EH (cell line): ENCODE data around the gene NKAIN1.
"Not testable (repeated sequence)": the region's sequence is repeated elsewhere in the genome, so short reads cannot be mapped to it uniquely, and the experiment has no call there.

Experiments used
- DNase-seq: peaks from one replicate; pipeline ENCODE4 v3.0.0-alpha.2; 2015; ENCODE audit warnings: low read depth

The NKAIN1 gene

DNA sequence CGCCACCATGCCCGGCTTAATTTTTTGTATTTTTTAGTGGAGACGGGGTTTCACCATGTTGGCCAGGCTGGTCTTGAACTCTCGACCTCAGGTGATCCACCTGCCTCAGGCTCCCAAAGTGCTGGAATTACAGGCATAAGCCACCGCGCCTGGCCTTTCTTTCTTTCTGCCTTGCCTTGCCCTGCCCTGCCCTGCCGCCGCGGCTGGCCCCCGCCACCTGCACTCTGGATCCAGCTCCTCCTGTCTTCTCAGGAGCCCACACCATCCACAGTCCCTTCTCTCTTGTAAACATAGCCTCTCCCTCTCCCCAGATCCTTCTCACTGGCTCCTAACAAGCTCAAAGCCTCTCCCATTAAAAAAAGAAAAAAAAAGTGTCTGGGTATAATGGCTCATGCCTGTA lies 44.4 kb downstream of the NKAIN1 start:
- not testable (repeated sequence) for DNase-seq

DNA sequence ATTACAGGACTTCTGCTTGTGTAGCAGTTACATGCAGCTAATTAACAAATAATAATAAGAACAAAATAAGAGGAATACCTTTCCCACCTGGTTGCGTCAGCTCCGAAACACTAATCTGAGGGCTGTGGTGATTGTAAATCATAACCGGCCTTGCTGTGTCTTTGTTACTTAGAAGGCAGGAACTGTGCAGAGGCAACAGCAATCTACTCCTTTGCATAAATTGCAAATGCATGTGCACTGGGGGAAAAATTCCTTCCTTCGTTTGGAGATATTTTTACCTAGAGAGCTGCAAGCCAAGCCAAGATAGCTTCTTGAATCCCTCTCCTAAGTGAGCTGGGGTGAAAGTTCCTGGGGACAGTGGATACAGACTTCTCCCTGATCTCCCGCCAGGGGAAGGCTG lies 46.0 kb downstream of the NKAIN1 start:
- no peak for DNase-seq

DNA sequence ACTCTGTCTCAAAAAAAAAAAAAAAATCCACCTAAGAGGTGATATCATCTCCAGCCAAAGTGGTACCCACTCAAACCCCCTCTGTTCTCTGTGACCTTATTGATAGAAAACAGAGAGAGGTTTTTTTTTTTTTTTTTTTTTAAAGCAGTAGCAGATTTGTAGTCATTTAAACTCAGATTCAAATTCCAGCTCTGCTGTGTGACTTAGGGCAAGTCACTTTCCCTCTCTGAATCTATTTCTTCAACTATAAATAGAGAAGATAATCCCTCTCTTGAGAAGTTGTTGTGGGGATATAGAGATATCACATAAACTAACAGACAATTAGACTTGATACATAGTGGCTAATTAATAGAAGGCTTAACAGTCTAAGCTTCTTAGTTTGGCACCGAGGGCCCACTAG lies 48.4 kb downstream of the NKAIN1 start:
- no peak for DNase-seq

DNA sequence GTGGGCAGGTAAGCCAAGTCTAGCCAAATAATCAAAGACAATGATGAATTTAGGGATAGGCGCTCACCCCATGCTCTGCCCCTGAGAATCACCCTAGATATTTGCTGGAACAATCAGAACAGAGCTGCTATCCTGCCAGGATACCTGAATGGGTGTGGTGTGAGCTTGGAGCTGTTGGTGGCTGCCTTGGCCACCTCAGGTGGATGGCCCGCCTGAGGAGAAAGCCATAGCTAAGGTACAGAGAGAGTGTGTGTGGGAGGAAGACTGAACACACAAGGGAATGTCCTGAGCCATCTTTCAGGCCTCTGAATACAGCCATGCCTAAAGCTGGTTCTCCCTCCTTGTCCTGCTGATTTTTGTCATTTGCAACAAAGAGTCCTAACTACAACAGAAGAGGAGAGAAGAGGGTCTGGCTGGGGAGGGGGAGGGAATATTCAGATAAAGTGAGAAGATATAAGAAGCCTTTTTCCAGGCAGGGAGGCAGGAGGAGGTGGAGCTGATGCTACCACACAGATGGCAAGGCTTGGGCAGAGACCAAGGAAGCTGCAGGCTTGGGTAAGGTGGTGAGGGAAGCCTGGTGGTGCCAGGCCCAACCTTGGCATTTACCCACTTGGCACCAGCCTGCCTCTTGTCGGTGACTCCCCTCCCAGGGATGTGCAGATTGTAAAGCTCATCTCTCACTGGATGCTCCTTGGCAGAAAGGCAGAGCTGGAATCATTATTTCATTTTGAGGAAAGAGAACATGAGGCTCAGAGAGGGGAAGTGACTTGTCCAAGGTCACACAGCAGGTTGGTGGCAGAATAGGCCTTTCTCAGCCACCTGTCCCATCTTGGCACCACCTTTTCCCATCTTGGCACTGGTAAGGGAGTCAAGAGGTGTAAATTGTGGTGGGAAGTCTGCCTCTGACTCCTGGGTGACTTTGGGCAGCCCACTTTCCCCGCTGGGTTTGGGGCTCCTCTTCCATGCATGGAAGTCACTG lies 49.7 kb downstream of the NKAIN1 start:
- no peak for DNase-seq

DNA sequence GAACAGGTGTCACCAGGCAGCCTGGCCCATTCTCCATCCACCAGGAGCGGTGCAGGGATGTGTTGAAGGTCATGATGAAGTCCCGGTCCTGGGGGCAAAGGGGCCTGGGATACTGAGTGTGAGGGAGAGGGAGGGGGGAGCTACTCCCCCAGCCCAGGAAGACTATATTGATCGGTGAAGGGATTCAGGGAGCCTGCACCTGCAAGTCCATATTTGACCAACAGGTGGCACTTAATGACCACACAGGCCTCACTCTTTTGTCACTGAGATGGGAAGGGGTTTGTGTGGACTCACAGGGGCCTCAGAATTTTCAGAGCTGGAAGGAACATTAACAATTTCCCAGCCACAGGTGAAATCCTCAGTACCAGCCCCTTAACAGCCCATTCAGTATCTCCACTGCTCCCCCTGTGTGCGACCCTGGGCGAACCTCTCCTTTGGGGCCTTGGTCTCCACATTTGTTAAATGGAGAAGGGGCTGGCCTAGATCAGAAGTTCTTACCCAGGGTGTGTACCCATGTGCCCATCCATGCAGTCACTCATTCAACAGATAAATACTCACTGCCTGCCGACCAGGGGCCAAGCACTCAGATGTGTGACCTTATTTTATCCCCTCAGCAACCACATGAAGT lies 55.6 kb downstream of the NKAIN1 start:
- DNase-seq = peak; percentile 33

DNA sequence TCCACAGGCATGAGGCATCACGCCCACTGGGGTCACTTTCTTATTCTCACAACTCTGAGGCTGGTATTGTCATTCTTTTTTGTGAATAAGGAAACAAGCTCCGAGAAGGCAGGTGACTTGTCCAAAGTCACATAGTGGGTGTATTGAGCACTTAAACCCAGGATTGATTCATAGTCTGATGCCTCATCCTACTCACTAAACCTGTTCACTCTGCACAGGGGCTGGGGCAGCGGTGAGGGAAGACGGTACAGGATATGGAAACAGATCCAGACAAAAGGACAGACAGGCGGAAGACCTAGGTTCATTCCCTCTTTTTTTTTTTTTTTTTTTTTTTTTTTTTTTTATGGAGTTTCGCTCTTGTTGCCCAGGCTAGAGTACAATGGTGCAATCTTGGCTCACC lies 56.6 kb downstream of the NKAIN1 start:
- no peak for DNase-seq

DNA sequence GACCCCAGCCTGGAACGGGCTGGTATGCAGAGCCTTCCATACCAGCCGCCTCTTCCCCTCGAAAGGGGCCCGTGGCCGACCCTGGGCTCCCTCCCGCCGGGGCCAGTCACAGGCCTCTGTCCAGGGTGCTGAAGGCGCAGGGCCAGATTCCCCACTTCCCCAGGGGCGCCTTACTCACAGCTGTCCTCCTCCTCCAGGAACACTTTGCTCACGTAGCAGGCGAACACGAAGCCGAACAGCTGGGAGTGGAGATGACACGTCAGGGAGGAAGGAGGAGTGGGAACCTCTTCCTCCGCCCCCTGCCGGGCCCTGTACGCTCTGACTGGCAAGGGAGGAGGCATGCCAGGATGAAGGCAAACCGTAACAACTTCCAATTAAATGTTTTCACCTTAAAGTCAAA lies 57.3 kb downstream of the NKAIN1 start:
- peak; percentile 94 for DNase-seq

DNA sequence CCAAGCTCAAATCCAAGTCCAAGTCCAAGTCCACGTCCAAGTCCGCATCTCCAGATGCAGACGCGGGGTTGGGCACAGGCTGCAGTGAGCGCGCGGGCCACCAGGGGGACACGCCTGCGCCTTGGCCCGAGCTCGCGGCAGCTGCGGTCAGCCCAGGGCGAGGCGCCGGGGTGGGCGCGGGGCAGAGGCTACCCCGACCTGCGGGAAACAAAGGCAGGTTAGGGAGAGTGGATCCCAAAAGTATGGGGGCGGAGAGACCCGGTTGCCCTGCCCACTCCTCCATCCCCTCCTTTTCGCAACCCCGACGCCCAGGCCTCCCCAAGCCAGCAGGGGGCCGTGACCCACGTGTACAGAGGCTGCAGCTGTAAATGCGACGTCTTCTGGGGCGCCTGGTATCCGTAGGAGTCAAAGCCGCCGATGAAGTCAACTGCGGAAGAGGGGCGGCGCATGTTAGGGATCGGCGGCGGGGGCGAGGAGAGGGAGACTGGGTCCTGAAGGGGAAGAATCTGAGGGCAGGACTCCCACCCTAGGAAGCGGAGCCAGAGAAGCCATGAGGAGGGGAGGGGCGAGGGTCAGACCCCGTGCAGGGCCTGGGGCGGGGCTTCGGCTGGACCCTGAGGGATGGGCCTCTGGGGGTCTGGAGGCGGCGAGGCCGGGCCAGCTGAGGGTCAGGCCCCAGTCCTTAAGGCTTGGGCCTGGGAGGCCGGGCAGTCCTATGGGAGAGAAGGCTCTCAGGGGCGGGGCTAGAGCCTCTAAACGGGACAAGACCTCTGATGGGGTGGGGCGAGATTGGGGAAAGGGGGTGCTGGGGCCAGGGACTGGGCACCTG lies 58.0 kb downstream of the NKAIN1 start:
- DNase-seq = peak; percentile 47

DNA sequence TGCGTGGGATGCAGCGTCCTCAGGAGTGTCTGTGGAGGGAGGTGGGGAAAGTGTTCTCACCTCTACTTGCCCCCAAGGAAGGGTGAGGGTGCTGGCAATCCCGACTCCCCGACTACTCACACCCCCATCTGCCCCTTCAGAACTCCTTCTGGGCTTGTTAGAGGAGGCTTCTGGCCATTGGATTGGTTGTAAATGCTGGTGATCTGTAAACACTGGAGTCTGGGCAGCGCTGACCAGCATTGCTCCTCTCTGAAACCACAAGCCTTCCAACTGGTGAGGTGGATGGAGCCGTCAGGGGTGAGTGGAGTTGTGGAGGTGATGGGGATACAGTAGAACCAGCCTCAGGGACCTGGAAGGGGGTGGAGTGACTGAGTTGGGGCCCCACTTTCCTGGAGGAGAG lies 59.3 kb downstream of the NKAIN1 start:
- DNase-seq = no peak

DNA sequence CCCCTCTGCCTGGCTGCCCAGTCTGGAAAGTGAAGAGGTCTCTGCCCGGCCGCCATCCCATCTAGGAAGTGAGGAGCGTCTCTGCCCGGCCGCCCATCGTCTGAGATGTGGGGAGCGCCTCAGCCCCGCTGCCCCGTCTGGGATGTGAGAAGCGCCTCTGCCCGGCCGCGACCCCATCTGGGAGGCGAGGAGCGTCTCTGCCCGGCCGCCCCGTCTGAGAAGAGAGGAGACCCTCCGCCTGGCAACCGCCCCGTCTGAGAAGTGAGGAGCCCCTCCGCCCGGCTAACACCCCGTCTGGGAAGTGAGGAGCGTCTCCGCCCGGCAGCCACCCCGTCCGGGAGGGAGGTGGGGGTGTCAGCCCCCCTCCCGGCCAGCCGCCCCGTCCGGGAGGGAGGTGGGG lies 63.4 kb downstream of the NKAIN1 start:
- DNase-seq = not testable (repeated sequence)

DNA sequence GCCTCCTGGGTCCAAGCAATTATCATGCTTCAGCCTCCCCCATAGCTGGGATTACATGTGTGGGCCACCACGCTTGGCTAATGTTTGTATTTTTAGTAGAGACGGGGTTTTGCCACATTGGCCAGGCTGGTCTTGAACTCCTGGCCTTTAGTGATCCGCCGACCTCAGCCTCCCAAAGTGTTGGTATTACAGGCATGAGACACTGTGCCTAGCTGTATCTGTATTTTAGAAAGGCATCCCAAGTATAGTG lies 69.3 kb downstream of the NKAIN1 start:
- no peak for DNase-seq

DNA sequence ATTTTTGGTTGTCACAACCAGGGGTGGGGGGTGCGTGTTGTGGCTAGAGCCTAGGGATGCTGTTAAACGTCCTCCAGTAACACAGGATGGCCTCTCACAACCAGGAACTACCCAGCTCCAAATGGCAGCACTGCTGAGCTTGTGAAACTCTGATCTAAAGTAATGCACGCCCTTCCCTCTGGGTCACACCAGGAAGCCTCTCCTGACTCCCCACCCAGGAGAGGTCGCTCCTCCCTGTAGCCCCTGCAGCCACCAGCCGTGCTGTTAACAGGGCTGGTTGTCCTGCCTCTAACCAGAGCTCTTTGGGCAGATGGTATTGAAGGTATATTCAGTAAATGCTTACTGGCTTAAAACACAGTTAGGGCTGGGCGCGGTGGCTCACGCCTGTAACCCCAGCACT lies 73.2 kb downstream of the NKAIN1 start:
- no peak for DNase-seq

DNA sequence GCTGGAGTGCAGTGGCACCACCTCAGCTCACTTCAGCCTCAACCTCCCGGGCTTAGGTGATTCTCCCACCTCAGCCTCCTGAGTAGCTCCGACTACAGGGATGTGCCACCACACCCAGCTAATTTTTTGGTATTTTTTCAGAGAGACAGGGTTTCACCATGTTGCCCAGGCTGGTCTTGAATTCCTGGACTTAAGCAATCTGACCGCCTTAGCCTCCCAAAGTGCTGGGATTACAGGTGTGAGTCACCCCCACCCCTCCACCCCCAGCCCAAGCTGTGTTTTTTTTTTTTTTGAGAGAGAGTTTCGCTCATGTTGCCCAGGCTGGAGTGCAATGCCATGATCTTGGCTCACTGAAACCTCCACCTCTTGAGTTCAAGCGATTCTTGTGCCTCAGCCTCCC lies 75.4 kb downstream of the NKAIN1 start:
- DNase-seq = no peak

DNA sequence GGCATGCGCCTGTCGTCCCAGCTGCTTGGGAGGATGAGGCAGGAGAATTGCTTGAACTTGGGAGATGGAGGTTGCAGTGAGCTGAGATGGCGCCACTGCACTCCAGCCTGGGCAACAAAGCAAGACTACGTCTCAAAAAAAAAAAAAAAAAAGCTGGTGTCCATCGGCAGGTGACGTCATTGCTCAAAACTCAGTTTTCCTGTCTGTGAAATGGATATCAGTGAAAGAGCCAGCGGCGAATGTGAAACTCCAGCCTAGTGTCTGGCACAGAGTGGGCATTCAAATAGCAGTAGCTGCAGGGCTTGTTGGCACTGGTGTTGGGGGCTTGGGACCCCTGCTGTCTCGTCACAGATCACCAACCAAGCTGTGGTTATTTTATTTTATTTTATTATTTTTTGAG lies 75.8 kb downstream of the NKAIN1 start:
- no peak for DNase-seq

DNA sequence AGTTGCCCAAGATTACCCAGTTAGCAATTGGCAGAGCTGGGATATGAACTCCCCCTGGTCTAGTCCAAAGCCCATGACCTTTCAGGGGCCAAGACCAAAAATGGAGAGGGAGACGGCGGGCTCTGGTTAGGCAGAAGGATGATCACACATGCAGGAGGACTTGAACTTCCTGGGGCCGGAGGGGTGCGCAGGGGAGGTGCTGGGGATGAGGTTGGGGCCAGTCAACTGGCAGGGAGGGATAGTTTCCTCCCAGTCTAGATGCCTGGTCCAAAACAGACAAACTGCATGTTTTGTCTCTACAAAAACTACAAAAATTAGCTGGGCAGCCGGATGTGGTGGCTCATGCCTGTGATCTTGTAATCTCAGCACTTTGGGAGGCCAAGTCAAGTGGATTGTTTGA lies 78.1 kb downstream of the NKAIN1 start:
- no peak for DNase-seq

DNA sequence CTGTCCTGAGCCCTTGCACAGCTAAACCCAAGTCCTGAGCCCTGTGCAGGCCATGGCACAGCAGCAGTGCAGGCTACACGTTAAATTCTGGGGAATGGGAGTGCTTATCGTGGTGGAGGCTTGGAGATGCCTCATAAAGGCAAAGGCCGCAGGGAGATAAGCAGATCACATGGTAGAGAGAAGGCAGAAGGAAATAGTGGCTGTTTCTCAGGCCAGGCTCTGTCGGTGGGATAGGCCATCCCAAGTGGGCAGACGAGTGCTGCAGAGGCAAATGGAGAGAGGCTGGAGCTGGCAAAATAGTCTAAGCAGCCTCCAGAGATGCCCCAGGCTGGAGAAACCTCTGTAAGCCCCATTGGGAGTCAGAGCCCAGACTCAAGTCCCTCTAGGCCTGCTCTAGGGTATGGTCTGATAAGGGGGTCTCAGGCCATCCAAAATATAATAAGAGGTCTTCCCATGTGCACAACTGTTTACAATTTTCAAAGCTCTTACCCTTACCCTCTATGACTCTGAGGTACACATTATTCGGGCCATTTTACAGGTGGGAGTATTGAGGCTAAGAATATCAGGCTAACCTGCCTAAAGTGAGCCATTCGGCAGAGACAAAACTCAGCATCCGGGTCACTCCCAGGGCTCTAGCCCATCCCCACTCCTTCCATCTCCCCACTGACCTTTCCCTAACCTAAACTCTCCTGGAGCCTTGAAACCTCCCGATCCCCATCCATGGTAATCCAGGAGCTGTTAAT lies 79.6 kb downstream of the NKAIN1 start:
- DNase-seq = no peak

DNA sequence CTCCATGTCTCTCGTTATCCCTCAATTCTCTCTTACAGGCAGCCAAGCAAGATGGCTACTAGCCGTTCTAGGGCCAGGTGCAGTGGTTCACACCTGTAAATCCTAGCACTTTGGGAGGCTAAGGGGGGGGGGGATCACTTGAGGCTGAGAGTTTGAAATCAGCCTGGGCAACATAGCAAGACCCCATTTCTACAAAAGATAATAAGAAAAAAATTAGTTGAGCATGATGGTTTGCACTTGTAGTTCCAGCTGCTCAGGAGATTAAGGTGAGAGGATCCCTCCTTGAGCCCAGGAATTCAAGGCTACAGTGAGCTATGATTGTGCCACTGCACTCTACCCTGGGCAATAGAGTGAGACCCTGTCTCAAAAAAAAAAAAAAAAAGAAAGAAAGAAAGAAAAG lies 80.4 kb downstream of the NKAIN1 start:
- DNase-seq = no peak

DNA sequence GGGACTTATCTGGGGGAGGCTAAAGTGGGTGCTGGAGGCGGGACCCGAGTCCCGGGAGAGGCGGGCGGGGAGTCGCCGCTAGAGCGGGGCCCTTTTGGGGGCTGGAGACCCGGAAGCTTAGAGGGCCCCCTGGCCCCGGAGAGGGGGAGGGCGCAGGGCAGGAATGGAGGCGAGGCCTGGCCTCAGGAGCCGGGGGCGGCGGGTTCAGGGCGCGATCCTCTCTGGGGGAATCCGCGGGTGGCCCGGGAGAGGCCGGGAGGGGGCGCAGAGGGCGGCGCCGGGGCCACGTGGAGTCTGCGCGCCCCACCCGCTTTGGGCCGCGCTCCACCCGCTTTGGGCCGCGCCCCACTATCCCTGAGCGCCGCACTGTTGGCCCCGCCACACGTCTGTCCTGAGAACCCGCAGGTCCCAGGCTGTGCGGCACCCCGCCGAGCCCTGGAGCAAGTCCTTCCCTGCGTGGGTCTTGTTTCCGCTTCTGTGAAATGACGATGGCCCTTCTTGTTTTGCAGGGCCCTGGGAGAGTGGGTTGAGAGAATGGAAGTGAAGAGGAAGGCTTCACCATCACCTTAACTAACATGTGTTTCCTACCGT lies 84.4 kb downstream of the NKAIN1 start:
- DNase-seq = peak; percentile 76

DNA sequence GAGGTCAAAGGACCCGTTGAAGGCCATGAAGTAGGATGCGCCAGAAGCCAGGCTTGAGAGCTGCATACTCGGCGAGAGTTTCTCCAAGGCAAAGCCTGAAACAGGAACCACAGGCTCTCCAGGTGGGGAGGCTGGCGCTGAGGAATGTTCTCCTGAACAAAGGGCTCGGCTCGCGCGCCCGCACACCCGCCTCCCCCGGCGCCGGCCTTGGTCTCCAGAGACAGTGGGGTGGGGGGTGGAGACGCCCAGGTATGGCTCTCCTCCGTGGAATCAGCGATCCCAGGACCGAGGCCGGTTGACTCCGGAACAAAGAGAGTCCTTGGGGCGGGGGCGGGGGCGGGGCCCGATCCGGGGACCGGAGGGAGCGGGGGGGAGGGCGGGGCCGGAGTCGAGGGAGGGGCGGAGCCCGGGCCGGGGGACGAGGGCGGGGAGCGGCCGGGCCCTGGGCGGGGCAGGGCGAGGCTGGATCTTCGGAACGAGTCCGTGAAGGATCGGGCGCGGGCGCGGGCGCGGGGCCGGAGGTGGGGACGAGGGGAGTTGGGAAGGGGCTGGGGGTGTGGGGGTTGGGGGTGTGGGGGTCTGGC lies 85.0 kb downstream of the NKAIN1 start:
- peak; percentile 81 for DNase-seq

DNA sequence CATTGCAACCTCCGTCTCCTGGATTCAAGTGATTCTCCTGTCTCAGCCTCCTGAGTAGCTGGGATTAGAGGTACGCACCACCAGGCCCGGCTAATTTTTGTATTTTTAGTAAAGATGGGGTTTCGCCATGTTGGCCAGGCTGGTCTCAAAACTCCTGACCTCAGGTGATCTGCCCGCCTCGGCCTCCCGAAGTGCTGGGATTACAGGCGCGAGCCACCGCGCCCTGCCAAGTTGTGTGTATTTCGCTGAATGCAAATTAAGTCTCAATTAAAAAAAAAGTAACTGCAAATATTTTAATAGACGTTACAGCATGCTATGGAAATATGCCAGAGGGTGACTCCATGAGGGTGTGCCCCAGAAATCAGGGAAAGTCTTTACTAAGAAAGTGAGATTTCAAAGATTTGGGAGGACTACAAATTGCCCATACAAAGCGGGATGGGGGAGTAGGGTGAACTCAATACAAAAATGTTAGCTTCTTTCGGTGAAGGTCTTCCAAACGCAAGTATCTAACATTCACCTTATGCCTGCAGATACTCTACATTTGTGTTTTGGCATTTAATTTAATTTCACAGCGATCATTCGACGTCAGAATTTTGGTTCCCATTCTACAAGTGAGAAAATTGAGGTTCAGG lies 85.6 kb downstream of the NKAIN1 start:
- no peak for DNase-seq

DNA sequence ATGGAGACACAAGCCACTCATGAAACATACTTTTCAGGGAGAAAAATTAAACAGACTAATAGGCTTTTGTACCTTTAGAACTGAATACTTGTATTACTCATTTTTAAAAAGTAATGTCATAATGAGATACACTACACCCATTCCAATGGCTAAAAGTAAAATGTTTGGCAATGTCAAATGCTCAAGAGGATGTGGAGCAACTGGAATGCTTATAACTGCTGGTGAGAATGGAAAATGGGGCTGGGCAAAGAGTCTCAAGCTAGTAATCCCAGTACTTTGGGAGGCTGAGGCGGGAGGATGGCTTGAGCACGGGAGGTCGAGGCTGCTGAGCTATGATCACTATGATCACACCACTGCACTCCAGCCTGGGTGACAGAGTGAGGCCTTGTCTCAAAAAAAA lies 86.3 kb downstream of the NKAIN1 start:
- no peak for DNase-seq
